SK-N-SH treated with all-trans-retinoic acid at 6 μM for 48 hours (cell line): ENCODE data around the gene STRBP.

Experiments
- CREB5 ChIP-seq: fragments of 250-450 bp; sonication (Bioruptor Pico); IDR thresholded peaks from 2 replicates; pipeline ENCODE4 v1.5.1; 2020; ENCODE audit warnings: low read depth, mild to moderate bottlenecking, moderate library complexity
- ISL1 ChIP-seq: fragments of 250-450 bp; sonication (Bioruptor Pico); IDR thresholded peaks from 2 replicates; pipeline ENCODE4 v2.1.2; 2022; ENCODE audit warnings: mild to moderate bottlenecking, moderate library complexity
- TCF4 ChIP-seq: fragments of 250-450 bp; sonication (Bioruptor Pico); IDR thresholded peaks from 2 replicates; pipeline ENCODE4 v1.8.0; 2021; ENCODE audit warnings: mild to moderate bottlenecking, moderate library complexity, borderline replicate concordance
- TF ChIP-seq, protein P1 (sequence below): fragments of 250-450 bp; sonication (Bioruptor Pico); IDR thresholded peaks from 2 replicates; pipeline ENCODE4 v1.5.0; 2020; ENCODE audit warnings: mild to moderate bottlenecking, moderate library complexity
- TF ChIP-seq, protein P2 (sequence below): fragments of 250-450 bp; sonication (Bioruptor Pico); IDR thresholded peaks from 2 replicates; pipeline ENCODE4 v1.8.0; 2020; ENCODE audit warnings: mild to moderate bottlenecking, moderate library complexity, borderline replicate concordance

GRCh38 chr9:123164285-123164684 lies 104.1 kb downstream of the STRBP start:
- no peak for TF ChIP-seq TCF4
- TF ChIP-seq, protein P1, sequence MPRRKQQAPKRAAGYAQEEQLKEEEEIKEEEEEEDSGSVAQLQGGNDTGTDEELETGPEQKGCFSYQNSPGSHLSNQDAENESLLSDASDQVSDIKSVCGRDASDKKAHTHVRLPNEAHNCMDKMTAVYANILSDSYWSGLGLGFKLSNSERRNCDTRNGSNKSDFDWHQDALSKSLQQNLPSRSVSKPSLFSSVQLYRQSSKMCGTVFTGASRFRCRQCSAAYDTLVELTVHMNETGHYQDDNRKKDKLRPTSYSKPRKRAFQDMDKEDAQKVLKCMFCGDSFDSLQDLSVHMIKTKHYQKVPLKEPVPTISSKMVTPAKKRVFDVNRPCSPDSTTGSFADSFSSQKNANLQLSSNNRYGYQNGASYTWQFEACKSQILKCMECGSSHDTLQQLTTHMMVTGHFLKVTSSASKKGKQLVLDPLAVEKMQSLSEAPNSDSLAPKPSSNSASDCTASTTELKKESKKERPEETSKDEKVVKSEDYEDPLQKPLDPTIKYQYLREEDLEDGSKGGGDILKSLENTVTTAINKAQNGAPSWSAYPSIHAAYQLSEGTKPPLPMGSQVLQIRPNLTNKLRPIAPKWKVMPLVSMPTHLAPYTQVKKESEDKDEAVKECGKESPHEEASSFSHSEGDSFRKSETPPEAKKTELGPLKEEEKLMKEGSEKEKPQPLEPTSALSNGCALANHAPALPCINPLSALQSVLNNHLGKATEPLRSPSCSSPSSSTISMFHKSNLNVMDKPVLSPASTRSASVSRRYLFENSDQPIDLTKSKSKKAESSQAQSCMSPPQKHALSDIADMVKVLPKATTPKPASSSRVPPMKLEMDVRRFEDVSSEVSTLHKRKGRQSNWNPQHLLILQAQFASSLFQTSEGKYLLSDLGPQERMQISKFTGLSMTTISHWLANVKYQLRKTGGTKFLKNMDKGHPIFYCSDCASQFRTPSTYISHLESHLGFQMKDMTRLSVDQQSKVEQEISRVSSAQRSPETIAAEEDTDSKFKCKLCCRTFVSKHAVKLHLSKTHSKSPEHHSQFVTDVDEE (CRISPR knock-in tag), result no peak
- TF ChIP-seq, protein P2, sequence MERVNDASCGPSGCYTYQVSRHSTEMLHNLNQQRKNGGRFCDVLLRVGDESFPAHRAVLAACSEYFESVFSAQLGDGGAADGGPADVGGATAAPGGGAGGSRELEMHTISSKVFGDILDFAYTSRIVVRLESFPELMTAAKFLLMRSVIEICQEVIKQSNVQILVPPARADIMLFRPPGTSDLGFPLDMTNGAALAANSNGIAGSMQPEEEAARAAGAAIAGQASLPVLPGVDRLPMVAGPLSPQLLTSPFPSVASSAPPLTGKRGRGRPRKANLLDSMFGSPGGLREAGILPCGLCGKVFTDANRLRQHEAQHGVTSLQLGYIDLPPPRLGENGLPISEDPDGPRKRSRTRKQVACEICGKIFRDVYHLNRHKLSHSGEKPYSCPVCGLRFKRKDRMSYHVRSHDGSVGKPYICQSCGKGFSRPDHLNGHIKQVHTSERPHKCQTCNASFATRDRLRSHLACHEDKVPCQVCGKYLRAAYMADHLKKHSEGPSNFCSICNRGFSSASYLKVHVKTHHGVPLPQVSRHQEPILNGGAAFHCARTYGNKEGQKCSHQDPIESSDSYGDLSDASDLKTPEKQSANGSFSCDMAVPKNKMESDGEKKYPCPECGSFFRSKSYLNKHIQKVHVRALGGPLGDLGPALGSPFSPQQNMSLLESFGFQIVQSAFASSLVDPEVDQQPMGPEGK, result no peak
- TF ChIP-seq ISL1, result no peak
- no peak for TF ChIP-seq CREB5
